NCI-H128 (cell line): ENCODE data around the gene ACSL1.
A peak's percentile ranks its signal among the peaks of the same experiment; 100 is the strongest.
"Not testable (repeated sequence)": the region's sequence is repeated elsewhere in the genome, so short reads cannot be mapped to it uniquely, and the experiment has no call there.

Experiments used
- DNase-seq: peaks from one replicate; lab custom pipeline; 2025; ENCODE audit not compliant: unreplicated experiment; lab: John Stamatoyannopoulos, UW

Gene ACSL1

GRCh38 chr4:184844742-184845141, 19.0 kb upstream of the ACSL1 start:
- no peak for DNase-seq

GRCh38 chr4:184843984-184844554, 18.3 kb upstream of the ACSL1 start:
- DNase-seq, result no peak

- DNase-seq, result not testable (repeated sequence)
Observed at GRCh38 chr4:184839075-184839399, 13.3 kb upstream of the ACSL1 start.

- no peak for DNase-seq
Observed at GRCh38 chr4:184838249-184839074, 12.7 kb upstream of the ACSL1 start.

- DNase-seq, result no peak
Observed at GRCh38 chr4:184836613-184837012, 10.8 kb upstream of the ACSL1 start.

GRCh38 chr4:184833046-184833838, 7.5 kb upstream of the ACSL1 start:
- DNase-seq, result no peak

- no peak for DNase-seq
Observed at GRCh38 chr4:184831153-184831552, 5.4 kb upstream of the ACSL1 start.

GRCh38 chr4:184826691-184827270, 1.0 kb upstream of the ACSL1 start:
- no peak for DNase-seq

- no peak for DNase-seq
Observed at GRCh38 chr4:184825141-184825895, 450 bp downstream of the ACSL1 start.

- DNase-seq, result no peak
Observed at GRCh38 chr4:184824776-184825084, 1.0 kb downstream of the ACSL1 start.

- DNase-seq, result no peak
Observed at GRCh38 chr4:184824081-184824775, 1.5 kb downstream of the ACSL1 start.

- no peak for DNase-seq
Observed at GRCh38 chr4:184823014-184823413, 2.8 kb downstream of the ACSL1 start.

- DNase-seq, result no peak
Observed at GRCh38 chr4:184822356-184822755, 3.4 kb downstream of the ACSL1 start.

- DNase-seq, result no peak
Observed at GRCh38 chr4:184821242-184821641, 4.5 kb downstream of the ACSL1 start.

- no peak for DNase-seq
Observed at GRCh38 chr4:184819786-184820185, 6.0 kb downstream of the ACSL1 start.

- DNase-seq, result no peak
Observed at GRCh38 chr4:184818216-184818564, 7.6 kb downstream of the ACSL1 start.

GRCh38 chr4:184817494-184818215, 8.1 kb downstream of the ACSL1 start:
- no peak for DNase-seq

- DNase-seq, result no peak
Observed at GRCh38 chr4:184816962-184817361, 8.8 kb downstream of the ACSL1 start.

- peak; percentile 52 for DNase-seq
Observed at GRCh38 chr4:184815046-184815877, 10.5 kb downstream of the ACSL1 start.
